Skeletal muscle satellite cell (primary cell): Measurements from ENCODE around the gene TSPAN18.

Source experiments
- H3K27me3 ChIP-seq: 2 replicates; pipeline ENCODE4 v1.7.0; 2013; ENCODE audit warnings: low read length; ENCODE audit not compliant: control insufficient read depth, insufficient read depth
- H3K36me3 ChIP-seq: 2 replicates; pipeline ENCODE4 v1.7.0; 2013; ENCODE audit warnings: mild to moderate bottlenecking, control low read depth, low read length; ENCODE audit not compliant: insufficient read depth
- H3K4me1 ChIP-seq: 2 replicates; pipeline ENCODE4 v1.7.0; 2013; ENCODE audit warnings: low read length; ENCODE audit not compliant: control insufficient read depth, insufficient read depth
- H3K4me2 ChIP-seq: 2 replicates; pipeline ENCODE4 v1.7.0; 2013; ENCODE audit warnings: mild to moderate bottlenecking, low read length
- H3K4me3 ChIP-seq: 2 replicates; pipeline ENCODE4 v1.7.0; 2013; ENCODE audit warnings: low read length
- H3K9ac ChIP-seq: 2 replicates; pipeline ENCODE4 v1.7.0; 2013; ENCODE audit warnings: mild to moderate bottlenecking, low read depth, low read length, moderate library complexity
- H3K9me3 ChIP-seq: replicated peaks from 2 replicates; pipeline ENCODE4 v1.7.0; 2013; ENCODE audit warnings: mild to moderate bottlenecking, control low read depth, low read length

The TSPAN18 gene

DNA sequence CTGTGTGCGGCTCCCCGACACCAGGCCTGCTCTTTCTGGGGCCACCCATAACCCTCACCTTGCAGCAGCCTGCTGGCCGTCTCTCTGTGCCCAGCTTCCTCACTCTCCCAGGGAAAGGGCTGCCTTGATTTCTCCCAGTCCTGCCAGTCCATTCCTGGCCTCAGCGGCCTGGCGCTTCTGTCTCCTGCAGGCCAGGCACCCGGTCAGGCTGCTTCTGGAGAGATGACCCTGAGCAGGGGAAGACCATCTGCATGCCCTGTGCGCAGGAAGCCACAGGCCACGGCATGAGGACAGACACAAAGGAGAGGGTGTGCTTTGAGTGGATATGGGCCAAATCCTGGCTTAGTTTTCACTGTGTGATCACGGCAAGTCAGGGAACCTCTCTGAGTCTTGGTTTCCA lies 86.2 kb downstream of the TSPAN18 start:
- Histone ChIP-seq H3K36me3 (no peaks in the 10 kb centered on the region), H3K9me3 (no peaks in the 10 kb centered on the region), H3K27me3 (peaks cover 44% of the 10 kb centered on the region), H3K4me3 (no peak overlapping the region), H3K9ac (no peak overlapping the region), H3K4me2 (no peak overlapping the region), H3K4me1 (no peaks in the 10 kb centered on the region)

DNA sequence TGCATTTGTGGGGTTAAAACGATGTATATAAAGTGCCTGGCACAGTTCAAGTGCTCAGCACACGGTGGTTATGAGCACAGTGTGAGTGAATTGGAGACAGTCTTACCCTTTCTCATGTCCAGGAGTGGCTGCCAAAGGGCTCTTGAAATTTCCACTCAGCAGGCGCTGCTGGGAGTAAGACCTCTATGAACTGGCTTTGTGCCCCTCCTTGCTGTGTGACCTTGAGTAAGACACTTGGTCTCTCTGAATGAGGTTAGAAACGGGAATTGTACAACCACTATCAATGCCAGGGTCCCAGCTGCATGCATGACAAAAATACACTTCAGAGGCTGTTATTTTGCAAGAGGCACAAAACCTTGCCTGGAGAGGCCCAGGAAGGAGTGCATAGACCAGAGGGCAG lies 86.6 kb downstream of the TSPAN18 start:
- Histone ChIP-seq H3K4me3 (no peak overlapping the region), H3K36me3 (no peaks in the 10 kb centered on the region), H3K27me3 (peaks cover 39% of the 10 kb centered on the region), H3K4me2 (no peak overlapping the region), H3K4me1 (no peaks in the 10 kb centered on the region), H3K9ac (no peak overlapping the region), H3K9me3 (no peaks in the 10 kb centered on the region)

DNA sequence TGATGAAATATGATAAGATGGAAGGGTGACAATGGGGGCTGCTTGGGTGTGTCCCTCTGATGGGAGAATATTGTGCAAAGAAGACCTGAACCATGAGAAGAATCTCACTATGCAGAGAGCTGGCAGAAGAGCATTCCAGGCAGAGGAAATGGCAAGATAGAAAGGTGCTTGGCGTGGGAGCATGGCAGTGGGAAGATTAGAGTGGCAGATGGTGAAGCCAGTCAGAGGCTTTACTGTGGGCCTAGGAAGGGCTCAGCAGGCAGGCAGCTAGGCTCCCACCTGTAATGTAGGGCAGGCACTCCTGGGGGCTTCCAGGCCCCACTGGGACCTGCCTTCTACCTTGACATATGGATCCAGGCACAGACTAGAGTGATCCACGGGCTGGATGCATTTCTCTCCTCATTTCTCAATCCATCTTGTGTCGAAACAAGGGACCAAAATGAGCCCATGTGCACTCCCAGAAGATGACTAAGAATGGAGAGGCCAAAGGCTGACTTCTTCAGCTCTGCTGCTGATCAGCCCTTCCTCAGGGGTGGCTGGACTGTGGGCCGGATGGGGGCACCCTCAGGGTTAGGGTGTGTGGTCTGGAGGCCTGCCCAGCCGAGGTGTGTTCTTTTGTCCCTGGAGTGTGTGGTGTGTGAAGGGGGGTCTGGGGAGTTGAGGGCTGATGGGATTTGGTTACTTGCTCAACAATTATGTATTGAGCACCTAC lies 88.3 kb downstream of the TSPAN18 start:
- peaks cover 30% of the 10 kb centered on the region for H3K27me3 ChIP-seq
- H3K9me3 ChIP-seq: no peaks in the 10 kb centered on the region
- no peak overlapping the region for H3K9ac ChIP-seq
- H3K4me2 ChIP-seq: no peak overlapping the region
- H3K4me3 ChIP-seq: no peak overlapping the region
- H3K4me1 ChIP-seq: no peaks in the 10 kb centered on the region
- no peaks in the 10 kb centered on the region for H3K36me3 ChIP-seq

DNA sequence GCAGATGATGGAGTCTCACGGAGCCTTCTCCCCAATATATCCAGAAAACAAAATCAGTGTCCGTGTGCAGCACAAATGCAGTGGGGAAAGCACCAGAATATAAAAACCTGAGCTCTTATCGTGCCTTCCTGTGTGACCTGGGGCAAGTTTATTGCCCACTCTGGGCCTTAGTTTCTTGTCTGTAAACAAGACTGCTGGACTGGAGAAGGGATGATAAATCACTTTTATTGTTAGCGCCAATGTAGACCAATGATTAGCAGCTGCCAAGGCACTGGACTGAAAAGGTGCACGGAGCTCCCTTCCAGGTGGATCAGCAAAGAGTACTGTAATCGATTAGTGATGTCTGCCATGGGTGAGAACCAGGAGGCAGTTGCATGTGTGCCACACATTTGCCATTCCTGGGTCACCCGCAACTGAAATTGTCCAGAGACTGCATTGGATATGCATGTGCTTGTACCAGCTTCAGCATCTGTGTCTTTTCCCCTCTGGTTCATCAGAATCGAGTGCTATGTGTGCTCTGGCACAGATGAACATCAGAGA lies 89.2 kb downstream of the TSPAN18 start:
- peaks cover 30% of the 10 kb centered on the region for H3K27me3 ChIP-seq
- no peak overlapping the region for H3K4me2 ChIP-seq
- no peak overlapping the region for H3K9ac ChIP-seq
- no peaks in the 10 kb centered on the region for H3K9me3 ChIP-seq
- H3K4me3 ChIP-seq: no peak overlapping the region
- no peaks in the 10 kb centered on the region for H3K36me3 ChIP-seq
- no peaks in the 10 kb centered on the region for H3K4me1 ChIP-seq

DNA sequence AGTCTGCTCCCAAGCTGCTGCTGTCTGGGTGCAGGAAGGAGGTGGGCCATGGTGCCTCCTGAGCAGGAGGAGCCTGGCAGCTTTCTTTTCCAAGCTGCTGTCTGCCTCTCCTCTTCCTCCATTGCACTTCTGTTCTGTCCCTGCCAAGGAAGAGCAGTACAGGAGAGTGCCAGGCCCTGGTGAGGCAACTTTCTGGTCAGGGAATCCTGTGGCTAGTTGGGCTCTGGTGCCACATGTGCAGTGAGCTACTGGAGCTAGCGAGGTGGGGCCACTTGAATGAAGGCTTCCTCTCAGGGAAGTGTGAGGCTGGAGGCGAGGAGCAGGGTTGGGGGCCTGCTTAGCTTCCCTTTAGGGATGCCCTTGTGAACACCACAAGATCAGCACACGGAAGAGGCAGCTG lies 90.0 kb downstream of the TSPAN18 start:
- H3K4me1 ChIP-seq: no peaks in the 10 kb centered on the region
- H3K9ac ChIP-seq: no peak overlapping the region
- no peak overlapping the region for H3K4me3 ChIP-seq
- no peaks in the 10 kb centered on the region for H3K9me3 ChIP-seq
- H3K27me3 ChIP-seq: peaks cover 31% of the 10 kb centered on the region
- H3K36me3 ChIP-seq: no peaks in the 10 kb centered on the region
- H3K4me2 ChIP-seq: no peak overlapping the region

DNA sequence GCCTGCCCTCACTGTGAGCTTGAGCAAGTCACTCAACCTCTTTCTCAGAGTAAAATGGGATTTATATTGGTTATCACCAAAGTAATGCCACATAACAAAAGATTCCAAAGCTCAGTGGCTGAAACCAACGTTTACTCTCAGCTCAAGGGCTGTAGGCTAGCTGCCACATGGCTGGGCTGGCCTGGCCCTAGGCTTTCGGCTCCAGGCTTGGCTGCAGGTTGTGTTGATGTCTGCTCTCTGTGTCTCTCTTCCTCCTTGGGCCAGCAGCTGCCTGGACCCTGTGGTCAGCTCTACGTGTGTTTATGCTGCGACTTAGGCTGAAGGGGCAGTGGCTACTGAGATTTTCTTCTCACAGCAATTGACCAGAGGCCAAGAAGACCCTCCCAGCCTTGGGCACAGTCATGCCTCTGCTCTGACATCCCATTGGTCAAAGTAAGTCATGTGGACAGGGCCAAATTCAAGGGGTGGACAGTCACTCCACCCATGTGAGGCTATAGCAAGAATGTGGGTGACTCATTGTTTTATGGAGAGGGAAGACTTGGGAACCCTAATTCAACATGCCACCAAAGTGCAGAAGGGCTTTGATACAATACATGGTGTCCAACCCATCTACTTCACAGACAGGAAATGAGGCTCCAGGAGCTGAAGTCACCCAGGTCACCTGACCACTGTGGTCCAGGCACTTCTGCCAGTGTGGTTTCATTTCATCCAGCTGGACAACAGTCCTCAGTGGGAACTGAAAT lies 90.6 kb downstream of the TSPAN18 start:
- H3K27me3 ChIP-seq: peaks cover 33% of the 10 kb centered on the region
- no peaks in the 10 kb centered on the region for H3K9me3 ChIP-seq
- no peaks in the 10 kb centered on the region for H3K36me3 ChIP-seq
- no peaks in the 10 kb centered on the region for H3K4me1 ChIP-seq
- no peak overlapping the region for H3K9ac ChIP-seq
- H3K4me2 ChIP-seq: no peak overlapping the region
- no peak overlapping the region for H3K4me3 ChIP-seq

DNA sequence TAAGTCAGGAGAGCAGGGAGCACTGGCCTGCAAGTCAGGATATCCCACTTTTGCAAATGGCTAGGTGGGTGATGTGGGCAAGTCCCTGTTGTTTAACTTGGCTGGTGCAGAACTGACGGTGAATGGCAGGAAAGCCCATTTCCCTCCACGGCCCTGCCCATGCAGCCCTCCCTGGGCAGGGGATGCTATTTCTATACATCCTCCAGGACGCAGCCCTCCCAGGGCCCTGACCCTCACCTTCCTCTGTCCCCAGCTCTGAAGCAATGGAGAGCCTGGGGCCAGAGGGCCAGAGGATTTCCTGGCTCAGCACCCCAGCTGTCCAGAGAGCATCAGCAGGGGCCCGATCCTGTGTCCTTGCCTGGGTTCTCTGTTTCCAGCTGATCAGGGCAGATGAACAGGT lies 91.3 kb downstream of the TSPAN18 start:
- H3K4me2 ChIP-seq: no peak overlapping the region
- no peaks in the 10 kb centered on the region for H3K4me1 ChIP-seq
- no peak overlapping the region for H3K9ac ChIP-seq
- no peaks in the 10 kb centered on the region for H3K36me3 ChIP-seq
- peaks cover 30% of the 10 kb centered on the region for H3K27me3 ChIP-seq
- no peaks in the 10 kb centered on the region for H3K9me3 ChIP-seq
- no peak overlapping the region for H3K4me3 ChIP-seq

DNA sequence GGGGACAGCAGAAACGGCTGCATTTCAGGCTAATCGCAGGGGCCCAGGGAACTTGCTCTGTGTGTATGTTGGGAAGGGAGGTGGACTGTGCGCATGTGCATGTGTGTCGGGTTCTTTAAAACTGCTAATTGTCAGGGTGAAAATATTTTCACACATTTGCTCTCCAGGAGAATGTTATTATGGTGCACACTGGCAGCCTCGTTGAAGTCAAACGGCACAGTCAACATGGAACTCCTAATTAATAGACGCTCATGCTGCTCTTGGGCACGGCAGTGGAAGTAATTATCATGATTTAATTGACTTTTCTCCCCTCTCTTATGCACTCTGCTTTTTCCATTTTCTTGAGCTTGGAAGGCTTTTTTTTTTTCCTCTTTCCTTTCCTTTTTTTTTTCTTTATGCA lies 92.6 kb downstream of the TSPAN18 start:
- Histone ChIP-seq H3K4me3 (no peak overlapping the region), H3K4me2 (no peak overlapping the region), H3K4me1 (no peaks in the 10 kb centered on the region), H3K9ac (no peak overlapping the region), H3K27me3 (peaks cover 24% of the 10 kb centered on the region), H3K9me3 (no peaks in the 10 kb centered on the region), H3K36me3 (no peaks in the 10 kb centered on the region)

DNA sequence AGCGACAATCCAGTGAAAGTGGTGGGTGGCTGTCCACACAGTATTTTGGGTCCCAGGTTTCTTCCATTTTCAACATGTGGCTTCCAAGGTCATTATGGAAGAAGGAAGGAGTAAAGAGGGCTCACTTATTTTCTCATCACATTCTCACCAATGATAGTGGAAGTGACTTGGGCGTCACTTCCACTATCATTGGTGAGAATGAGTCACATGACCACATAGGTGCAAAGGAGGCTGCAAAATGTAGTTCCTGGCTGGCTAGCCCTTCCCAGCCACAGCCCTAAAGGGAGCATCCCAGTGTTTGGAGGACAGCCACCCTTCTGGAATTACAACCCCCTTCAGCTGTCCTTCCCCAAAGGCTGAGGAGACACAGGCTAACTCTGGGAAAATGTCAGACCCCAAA lies 95.6 kb downstream of the TSPAN18 start:
- no peak overlapping the region for H3K9ac ChIP-seq
- peaks cover 37% of the 10 kb centered on the region for H3K27me3 ChIP-seq
- H3K4me3 ChIP-seq: no peak overlapping the region
- no peak overlapping the region for H3K4me2 ChIP-seq
- H3K36me3 ChIP-seq: no peaks in the 10 kb centered on the region
- H3K4me1 ChIP-seq: no peaks in the 10 kb centered on the region
- H3K9me3 ChIP-seq: no peaks in the 10 kb centered on the region

DNA sequence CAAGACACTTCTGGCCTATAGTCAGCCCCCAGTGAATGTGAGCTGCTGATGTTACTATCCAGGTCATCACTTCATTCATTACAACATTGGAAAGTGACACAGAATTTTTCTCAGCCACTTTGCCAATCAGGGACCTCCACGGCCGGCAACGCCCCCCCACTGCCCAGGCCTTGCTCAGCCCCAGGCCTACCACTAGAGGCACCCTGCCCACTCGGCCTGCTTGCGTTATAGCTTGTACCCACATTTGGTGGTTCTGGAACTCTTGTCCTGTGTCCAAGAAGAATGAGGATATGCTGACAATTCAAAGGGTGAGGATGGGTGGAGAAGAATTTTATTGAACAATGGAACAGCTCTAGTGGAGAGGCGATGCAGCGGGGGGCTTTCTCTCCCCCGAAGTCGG lies 96.2 kb downstream of the TSPAN18 start:
- Histone ChIP-seq H3K4me2 (no peak overlapping the region), H3K4me3 (no peak overlapping the region), H3K4me1 (no peaks in the 10 kb centered on the region)

DNA sequence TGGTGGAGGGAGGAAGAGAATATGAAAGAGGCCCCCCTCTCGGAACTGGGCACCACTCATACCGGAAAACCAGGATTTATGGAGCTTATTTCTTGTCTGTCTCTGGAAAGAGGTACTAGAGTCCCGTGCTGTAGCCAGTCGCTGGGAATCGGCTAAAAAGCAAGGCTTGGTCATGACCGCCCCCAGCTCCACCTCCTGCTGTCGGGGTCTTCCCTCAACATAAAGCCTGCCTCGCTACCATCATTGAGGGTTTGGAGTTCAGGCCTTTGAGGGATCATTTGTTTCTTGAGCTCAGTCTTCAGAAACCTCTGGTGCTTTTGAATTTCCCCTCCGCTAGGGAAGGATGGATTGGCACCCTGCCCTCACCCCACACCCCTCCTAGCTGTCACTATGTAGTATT lies 97.1 kb downstream of the TSPAN18 start:
- H3K27me3 ChIP-seq: peaks cover 51% of the 10 kb centered on the region

More for the DNA sequence above, 96.2 kb downstream of the TSPAN18 start:
- H3K27me3 ChIP-seq: peaks cover 44% of the 10 kb centered on the region
- H3K9me3 ChIP-seq: no peaks in the 10 kb centered on the region
- no peaks in the 10 kb centered on the region for H3K36me3 ChIP-seq
- no peak overlapping the region for H3K9ac ChIP-seq

DNA sequence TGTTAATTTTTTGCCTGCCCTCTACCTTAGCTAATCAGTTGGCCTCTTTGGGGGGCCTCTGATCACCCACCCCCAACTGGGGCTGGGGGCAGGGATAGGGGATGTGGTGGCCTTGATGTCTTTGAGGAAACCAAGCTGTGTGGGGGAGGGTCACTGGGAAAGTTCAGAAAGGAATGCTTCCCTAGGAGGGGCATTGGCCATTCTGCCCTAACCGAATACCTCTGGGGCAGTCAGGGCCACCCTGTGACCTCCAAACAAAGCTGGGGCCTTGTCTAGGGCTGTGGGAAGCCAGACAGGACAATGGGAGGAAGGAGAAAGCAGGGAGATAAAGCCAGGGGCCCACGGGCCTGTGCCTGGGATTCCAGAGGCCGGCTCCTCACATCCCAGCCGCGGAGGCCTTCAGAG lies 97.5 kb downstream of the TSPAN18 start:
- H3K9me3 ChIP-seq: no peaks in the 10 kb centered on the region
- H3K27me3 ChIP-seq: peaks cover 51% of the 10 kb centered on the region
- H3K4me1 ChIP-seq: no peaks in the 10 kb centered on the region
- H3K4me3 ChIP-seq: no peak overlapping the region
- no peak overlapping the region for H3K4me2 ChIP-seq
- H3K36me3 ChIP-seq: no peaks in the 10 kb centered on the region
- no peak overlapping the region for H3K9ac ChIP-seq

More for the DNA sequence above, 97.1 kb downstream of the TSPAN18 start:
- no peaks in the 10 kb centered on the region for H3K36me3 ChIP-seq
- no peak overlapping the region for H3K9ac ChIP-seq
- H3K9me3 ChIP-seq: no peaks in the 10 kb centered on the region
- H3K4me2 ChIP-seq: no peak overlapping the region
- no peak overlapping the region for H3K4me3 ChIP-seq
- no peaks in the 10 kb centered on the region for H3K4me1 ChIP-seq
